CD14-positive monocyte (primary cell): ENCODE measurements around the gene CTF1. TPM values are rescaled to one million over a fixed set of nuclear protein-coding genes. Genes with fewer than 3 reads are reported as not detected.
"Not testable (repeated sequence)": the region's sequence is repeated elsewhere in the genome, so short reads cannot be mapped to it uniquely, and the experiment has no call there.

Experiments used
- DNase-seq, 3 donors: peaks; one replicate each; pipeline ENCODE4 v3.0.0-alpha.2; 2011 to 2022
- H2AFZ ChIP-seq: 2 replicates; pipeline ENCODE4 v1.6.0; 2012; ENCODE audit warnings: mild to moderate bottlenecking, low read depth, low read length, inconsistent platforms; ENCODE audit not compliant: insufficient read depth, poor library complexity, severe bottlenecking
- H3K27ac ChIP-seq, 2 donors: 1 replicate in 1 of 2; 2 replicates in 1 of 2; pipeline ENCODE4 v1.5.1; 2012 to 2013; ENCODE audit warnings: low read length in 2 of 2, control low read depth in 1 of 2, inconsistent platforms in 1 of 2, low read depth in 1 of 2, mild to moderate bottlenecking in 1 of 2
- H3K27me3 ChIP-seq, 2 donors: one replicate each; pipeline versions ENCODE4 v1.6.0 to v1.6.1; 2011 to 2013; ENCODE audit warnings: low read length in 2 of 2; ENCODE audit not compliant: control insufficient read depth in 2 of 2, insufficient read depth in 2 of 2
- H3K36me3 ChIP-seq, 2 donors: replicated peaks in 1 of 2; 1 replicate in 1 of 2; 2 replicates in 1 of 2; pipeline versions ENCODE4 v1.5.1 to v1.6.1; 2012 to 2013; ENCODE audit warnings: low read length in 2 of 2, control low read depth in 1 of 2, inconsistent platforms in 1 of 2, mild to moderate bottlenecking in 1 of 2; ENCODE audit not compliant: insufficient read depth in 2 of 2, control insufficient read depth in 1 of 2
- H3K4me1 ChIP-seq, 2 donors: 1 replicate in 1 of 2; 2 replicates in 1 of 2; pipeline versions ENCODE4 v1.5.1 to v1.6.1; 2012 to 2013; ENCODE audit warnings: low read length in 2 of 2, control low read depth in 1 of 2, inconsistent platforms in 1 of 2, mild to moderate bottlenecking in 1 of 2, moderate library complexity in 1 of 2; ENCODE audit not compliant: insufficient read depth in 2 of 2, control insufficient read depth in 1 of 2
- H3K4me2 ChIP-seq: replicated peaks from 2 replicates; pipeline ENCODE3; 2012; ENCODE audit warnings: low read length, moderate library complexity, mild to moderate bottlenecking; ENCODE audit not compliant: poor library complexity, severe bottlenecking; ENCODE audit errors: extremely low read depth
- H3K4me3 ChIP-seq, 3 experiments: fragments of 200-600 bp in 1 of 3; sonication (generic) in 1 of 3; replicated peaks in 1 of 3; 1 replicate in 2 of 3; 2 replicates in 1 of 3; pipeline ENCODE4 v1.5.1; 2011 to 2013; ENCODE audit warnings: low read length in 3 of 3, mild to moderate bottlenecking in 3 of 3, control low read depth in 2 of 3, low read depth in 2 of 3, inconsistent platforms in 1 of 3, moderate library complexity in 1 of 3
- H3K79me2 ChIP-seq: 2 replicates; pipeline ENCODE4 v1.6.0; 2012; ENCODE audit warnings: mild to moderate bottlenecking, control low read depth, inconsistent platforms, low read length, moderate library complexity; ENCODE audit not compliant: insufficient read depth
- H3K9ac ChIP-seq: 2 replicates; pipeline ENCODE4 v1.6.0; 2017; ENCODE audit warnings: low read length, mild to moderate bottlenecking; ENCODE audit not compliant: insufficient read depth, poor library complexity, severe bottlenecking
- H3K9me3 ChIP-seq, 2 donors: replicated peaks in 1 of 2; 1 replicate in 1 of 2; 2 replicates in 1 of 2; pipeline versions ENCODE4 v1.5.1 to v1.6.1; 2012 to 2013; ENCODE audit warnings: low read length in 2 of 2, control low read depth in 1 of 2; ENCODE audit not compliant: control insufficient read depth in 1 of 2, insufficient read depth in 1 of 2
- H4K20me1 ChIP-seq: 2 replicates; pipeline ENCODE4 v1.6.0; 2012; ENCODE audit warnings: mild to moderate bottlenecking, low read length, control low read depth, moderate library complexity; ENCODE audit not compliant: insufficient read depth
- H3K27ac Mint-ChIP-seq, 7 donors: one replicate each; pipeline ENCODE4 v1.8.0; 2020; ENCODE audit warnings: mild to moderate bottlenecking in 7 of 7, mixed read lengths in 7 of 7, moderate library complexity in 6 of 7, inconsistent platforms in 2 of 7
- H3K27me3 Mint-ChIP-seq, 3 donors: one replicate each; pipeline ENCODE4 v1.8.0; 2021 to 2022; ENCODE audit warnings: low read depth in 3 of 3, mild to moderate bottlenecking in 3 of 3, mixed read lengths in 3 of 3, moderate library complexity in 3 of 3, inconsistent platforms in 1 of 3
- H3K36me3 Mint-ChIP-seq, 2 donors: one replicate each; pipeline ENCODE4 v1.8.0; 2020; ENCODE audit warnings: mixed read lengths in 2 of 2, inconsistent platforms in 1 of 2, mild to moderate bottlenecking in 1 of 2
- H3K4me1 Mint-ChIP-seq: one replicate; pipeline ENCODE4 v1.8.0; 2020; ENCODE audit warnings: mild to moderate bottlenecking, mixed read lengths
- H3K4me3 Mint-ChIP-seq, 2 donors: one replicate each; pipeline ENCODE4 v1.8.0; 2020; ENCODE audit warnings: mild to moderate bottlenecking in 2 of 2, mixed read lengths in 2 of 2, moderate library complexity in 1 of 2
- H3K9me3 Mint-ChIP-seq, 7 donors: one replicate each; pipeline ENCODE4 v1.8.0; 2020 to 2022; ENCODE audit warnings: mixed read lengths in 7 of 7, mild to moderate bottlenecking in 6 of 7, moderate library complexity in 6 of 7, inconsistent platforms in 2 of 7
- WGBS: methylation state at CpG from one replicate; pipeline ENCODE4 v1.1.5; 2013; ENCODE audit warnings: missing lambda C conversion rate; ENCODE audit not compliant: insufficient coverage; 5-methylcytosine and 5-hydroxymethylcytosine counted together
- intact Hi-C, 2 donors: fragments of 100-400 bp; cut with micrococcal nuclease; formaldehyde crosslinking; loops; one replicate each; pipeline versions ENCODE4 v1.15.0 to v1.15.1; 2023
- polyA plus RNA-seq, 3 donors: library from polyadenylated mRNA; depleted of rRNA in 1 of 3; unstranded in 2 of 3; stranded (reverse) in 1 of 3; fragments of 300-500 nt in 2 of 3; fragments of >200 nt in 1 of 3; fragmentation: Illumina TruSeq in 2 of 3; gene quantifications; 1 replicate in 2 of 3; 2 replicates in 1 of 3; pipeline ENCODE4 v1.2.3, GENCODE V29; 2012 to 2021
- TF ChIP-seq, protein P1 (sequence below): fragments of 200-600 bp; IDR thresholded peaks from one replicate; pipeline ENCODE4 v1.8.0; 2022; ENCODE audit warnings: antibody characterized with exemption, mild to moderate bottlenecking

CTF1 gene
- polyA plus RNA-seq, 3 donors, result 0.93 TPM; not detected in 2

DNA sequence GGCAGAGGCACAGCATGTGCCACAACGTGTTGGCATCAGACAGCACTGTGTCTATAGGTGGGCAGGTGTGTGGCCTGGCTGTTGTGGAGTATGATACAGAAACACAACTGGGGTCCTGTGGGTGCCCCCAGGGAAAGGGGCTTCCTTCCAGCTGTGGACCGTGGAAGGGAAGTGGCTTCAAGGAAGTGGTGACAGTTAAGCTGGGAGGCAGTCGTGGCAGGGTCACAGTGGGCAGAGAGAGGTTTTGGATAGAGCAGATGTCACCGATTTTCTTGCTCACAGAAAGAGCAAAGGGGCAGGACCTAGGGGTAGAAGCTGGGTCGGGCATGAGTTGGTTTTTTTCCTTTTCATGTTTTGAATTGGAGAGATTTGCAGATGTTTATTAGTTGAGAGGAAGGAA, 41.3 kb downstream of the CTF1 start:
- H4K20me1 ChIP-seq, result peaks cover 5% of the 10 kb centered on the region
- no peak overlapping the region for H3K4me3 ChIP-seq
- H3K4me1 Mint-ChIP-seq, result peaks cover 35% of the 10 kb centered on the region
- H3K9me3 ChIP-seq, result no peaks in the 10 kb centered on the region
- H3K27ac Mint-ChIP-seq, result peak overlapping the region in 4 of 7 donors; percentile 7 to 81 (median 56)
- H3K36me3 Mint-ChIP-seq, result peaks cover 29 to 51% of the 10 kb centered on the region in 2 donors
- intact Hi-C loops, result loop anchor here in 1 of 2 donors (5.0 kb wide), 1 partner anchor 90 kb away; no protein-coding TSS in a partner anchor
- no peaks in the 10 kb centered on the region for H3K79me2 ChIP-seq
- H3K27me3 Mint-ChIP-seq, result no peaks in the 10 kb centered on the region
- no peak overlapping the region for H2AFZ ChIP-seq
- TF ChIP-seq, protein P1, sequence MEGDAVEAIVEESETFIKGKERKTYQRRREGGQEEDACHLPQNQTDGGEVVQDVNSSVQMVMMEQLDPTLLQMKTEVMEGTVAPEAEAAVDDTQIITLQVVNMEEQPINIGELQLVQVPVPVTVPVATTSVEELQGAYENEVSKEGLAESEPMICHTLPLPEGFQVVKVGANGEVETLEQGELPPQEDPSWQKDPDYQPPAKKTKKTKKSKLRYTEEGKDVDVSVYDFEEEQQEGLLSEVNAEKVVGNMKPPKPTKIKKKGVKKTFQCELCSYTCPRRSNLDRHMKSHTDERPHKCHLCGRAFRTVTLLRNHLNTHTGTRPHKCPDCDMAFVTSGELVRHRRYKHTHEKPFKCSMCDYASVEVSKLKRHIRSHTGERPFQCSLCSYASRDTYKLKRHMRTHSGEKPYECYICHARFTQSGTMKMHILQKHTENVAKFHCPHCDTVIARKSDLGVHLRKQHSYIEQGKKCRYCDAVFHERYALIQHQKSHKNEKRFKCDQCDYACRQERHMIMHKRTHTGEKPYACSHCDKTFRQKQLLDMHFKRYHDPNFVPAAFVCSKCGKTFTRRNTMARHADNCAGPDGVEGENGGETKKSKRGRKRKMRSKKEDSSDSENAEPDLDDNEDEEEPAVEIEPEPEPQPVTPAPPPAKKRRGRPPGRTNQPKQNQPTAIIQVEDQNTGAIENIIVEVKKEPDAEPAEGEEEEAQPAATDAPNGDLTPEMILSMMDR, result no peak
- no peak for DNase-seq
- no peaks in the 10 kb centered on the region for H3K27me3 ChIP-seq
- H3K4me3 Mint-ChIP-seq, result peak overlapping the region in 1 of 2 donors; percentile 17
- H3K4me2 ChIP-seq, result no peak overlapping the region
- H3K27ac ChIP-seq, result no peak overlapping the region
- WGBS, result 4% methylated on average over 5 of the region's 5 CpGs
- no peaks in the 10 kb centered on the region for H3K9me3 Mint-ChIP-seq
- peaks cover 7 to 27% of the 10 kb centered on the region in 2 donors for H3K36me3 ChIP-seq
- no peak overlapping the region for H3K9ac ChIP-seq
- peaks cover 22 to 27% of the 10 kb centered on the region in 2 donors for H3K4me1 ChIP-seq

GRCh38 chr16:30939571-30939970, 43.2 kb downstream of the CTF1 start:
- H3K27me3 Mint-ChIP-seq, result not testable (repeated sequence)

More at GRCh38 chr16:30939571-30939970, 43.2 kb downstream of the CTF1 start:
- not testable (repeated sequence) for H3K9ac ChIP-seq, H3K9me3 Mint-ChIP-seq, H3K27ac Mint-ChIP-seq, H3K27ac ChIP-seq, DNase-seq, H3K4me3 Mint-ChIP-seq, H3K9me3 ChIP-seq, H3K79me2 ChIP-seq, H3K27me3 ChIP-seq, H4K20me1 ChIP-seq, H2AFZ ChIP-seq, H3K4me3 ChIP-seq, H3K4me2 ChIP-seq
- intact Hi-C loops, result loop anchor here in 1 of 2 donors (5.0 kb wide), 1 partner anchor 92 kb away; no protein-coding TSS in a partner anchor
- Histone ChIP-seq H3K36me3 (peaks cover 15 to 31% of the 10 kb centered on the region in 2 donors), H3K4me1 (peaks cover 21 to 26% of the 10 kb centered on the region in 2 donors)
- Mint-ChIP-seq H3K36me3 (peaks cover 36 to 49% of the 10 kb centered on the region in 2 donors), H3K4me1 (peaks cover 34% of the 10 kb centered on the region)
- 98% methylated on average over 8 of the region's 8 CpGs for WGBS
